Fibroblast of skin of right quadriceps (primary cell): Measurements from ENCODE around the gene SNX25.
A peak's percentile ranks its signal among the peaks of the same experiment; 100 is the strongest.
"Not testable (repeated sequence)": the region's sequence is repeated elsewhere in the genome, so short reads cannot be mapped to it uniquely, and the experiment has no call there.

Experiments used
- DNase-seq: peaks from one replicate; pipeline ENCODE4 v3.0.0-alpha.2; 2013

Gene SNX25

DNA sequence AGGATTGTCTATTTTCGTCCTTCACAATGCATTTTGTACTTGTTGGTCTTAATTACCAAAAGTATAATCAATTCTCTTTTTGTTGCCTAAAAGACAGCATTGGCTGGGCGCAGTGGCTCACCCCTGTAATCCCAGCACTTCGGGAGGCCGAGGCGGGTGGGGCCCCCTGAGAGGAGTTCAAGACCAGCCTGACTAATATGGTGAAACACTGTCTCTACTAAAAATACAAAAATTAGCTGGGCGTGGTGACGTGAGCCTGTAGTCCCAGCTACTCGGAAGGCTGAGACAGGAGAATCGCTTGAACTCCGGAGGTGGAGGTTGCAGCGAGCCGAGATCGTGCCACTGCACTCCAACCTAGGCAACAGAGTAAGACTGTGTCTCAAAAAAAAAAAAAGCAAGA lies 4.3 kb upstream of the SNX25 start:
- not testable (repeated sequence) for DNase-seq

- DNase-seq, result no peak
Observed at GRCh38 chr4:185205697-185206342, 3.6 kb upstream of the SNX25 start.

DNA sequence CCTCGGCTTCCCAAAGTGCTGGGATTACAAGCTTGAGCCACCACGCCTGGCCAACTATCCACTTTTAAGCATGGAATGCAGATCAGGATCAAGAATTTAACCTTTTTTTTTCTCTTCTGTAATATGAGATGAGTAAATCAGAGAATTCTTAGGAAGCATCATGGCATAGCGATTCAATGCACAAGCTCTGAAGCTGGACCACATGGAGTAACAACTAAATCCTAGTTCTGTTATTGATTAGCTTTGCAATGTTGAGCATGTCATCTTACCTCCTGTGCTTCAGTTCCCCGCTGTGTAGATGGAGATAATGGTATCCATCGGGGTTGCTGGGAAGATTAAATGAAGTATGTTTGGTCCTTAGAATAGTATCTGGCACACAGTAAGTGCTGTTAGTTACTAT lies 1.9 kb upstream of the SNX25 start:
- DNase-seq, result no peak

DNA sequence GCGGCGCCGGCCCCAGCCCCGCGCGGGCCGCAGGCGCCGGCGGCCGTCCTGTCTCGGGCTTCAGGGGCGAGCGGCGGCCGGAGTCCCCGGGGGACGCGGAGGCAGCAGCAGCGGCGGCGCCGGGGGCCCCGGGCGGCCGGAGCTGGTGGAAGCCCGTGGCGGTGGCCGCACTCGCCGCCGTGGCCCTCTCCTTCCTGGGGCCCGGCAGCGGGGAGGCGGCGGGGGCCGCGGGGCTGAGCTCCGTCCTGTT lies 379 bp downstream of the SNX25 start:
- DNase-seq, result not testable (repeated sequence)

DNA sequence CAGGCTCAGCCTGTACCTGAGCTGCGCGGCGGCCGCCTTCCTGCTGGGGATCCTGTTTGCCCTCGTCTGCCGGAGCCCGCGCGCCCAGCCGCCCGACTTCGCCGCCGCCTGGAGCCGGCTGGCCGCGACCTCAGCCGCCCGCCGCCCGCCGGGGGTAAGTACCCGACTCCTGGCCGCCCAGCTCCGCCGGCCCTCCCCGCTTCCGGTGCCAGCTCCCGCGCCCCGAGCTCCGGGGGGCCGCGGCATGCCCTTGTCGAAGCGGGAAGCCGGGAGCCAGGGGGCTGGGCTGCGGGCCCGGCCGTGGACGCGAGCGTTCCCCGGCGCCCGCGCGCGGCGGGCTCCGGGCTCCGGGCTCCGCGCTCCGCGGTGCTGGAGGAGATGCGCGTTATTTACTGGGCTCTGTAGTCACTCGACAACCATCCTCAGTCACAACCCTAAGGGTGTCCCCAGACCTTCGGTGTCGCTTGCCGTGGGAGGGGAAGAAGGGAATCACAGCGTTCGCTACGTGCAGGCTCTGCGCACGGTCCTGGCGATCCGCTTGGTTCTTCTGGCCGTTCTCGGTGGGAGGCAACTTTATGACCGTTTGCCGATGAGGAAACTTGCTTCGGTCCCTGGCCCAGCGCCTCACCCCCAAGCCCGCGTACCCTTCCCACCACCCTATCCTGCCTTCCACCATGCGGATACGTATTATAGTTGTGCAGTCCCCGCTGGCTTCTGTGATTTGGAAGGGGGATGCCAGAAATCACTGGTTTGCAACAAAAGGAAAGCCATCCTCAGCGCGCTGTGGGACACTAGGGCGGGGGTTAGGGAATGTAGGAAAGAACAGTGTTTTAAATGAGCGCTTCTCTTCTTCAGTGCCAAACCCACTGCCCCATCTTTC lies 944 bp downstream of the SNX25 start:
- peak; percentile 40 for DNase-seq

DNA sequence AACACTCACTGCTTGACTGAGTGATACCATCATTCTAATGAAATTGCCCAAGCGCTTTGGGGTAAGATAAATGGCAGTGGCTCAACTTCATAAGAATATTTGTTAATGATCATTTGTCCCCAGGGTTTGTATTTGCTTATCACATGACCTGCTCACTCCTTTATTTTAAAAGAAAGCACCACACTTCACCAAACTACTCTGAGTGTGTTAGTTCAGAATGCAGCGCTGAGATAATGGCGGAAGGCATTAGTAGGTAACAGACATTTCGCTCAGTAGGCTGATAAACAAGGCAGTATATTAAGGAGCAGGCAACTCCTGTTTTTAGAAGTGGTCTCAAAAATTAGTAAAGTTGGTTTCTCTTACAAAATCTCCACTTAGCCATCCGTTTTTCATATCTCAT lies 1.6 kb downstream of the SNX25 start:
- no peak for DNase-seq

GRCh38 chr4:185211641-185212040 lies 2.2 kb downstream of the SNX25 start:
- no peak for DNase-seq

GRCh38 chr4:185212581-185212980 lies 3.2 kb downstream of the SNX25 start:
- no peak for DNase-seq

DNA sequence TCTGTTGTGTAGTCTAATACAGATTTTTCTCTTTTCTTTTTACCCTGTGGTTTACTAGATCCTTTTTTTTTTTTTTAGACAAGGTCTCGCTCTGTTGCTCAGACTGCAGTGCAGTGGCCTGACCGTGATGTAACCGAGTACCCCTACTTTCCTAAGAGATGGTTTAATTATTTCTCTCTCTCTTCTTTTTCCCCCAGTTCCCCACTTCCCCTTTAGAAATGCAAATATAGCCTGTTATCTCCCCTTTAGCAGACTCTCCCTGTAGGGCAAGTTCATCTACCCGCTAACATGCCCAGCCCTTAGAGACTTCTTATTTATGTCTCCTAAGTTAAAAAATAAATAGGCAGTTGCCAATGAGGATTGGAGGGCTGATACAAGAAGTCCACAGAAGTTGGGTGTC lies 4.5 kb downstream of the SNX25 start:
- DNase-seq, result no peak

GRCh38 chr4:185215261-185215660 lies 5.9 kb downstream of the SNX25 start:
- DNase-seq, result no peak

GRCh38 chr4:185217408-185217975 lies 8.1 kb downstream of the SNX25 start:
- DNase-seq, result no peak

- DNase-seq, result no peak
Observed at GRCh38 chr4:185218312-185218711, 8.9 kb downstream of the SNX25 start.

GRCh38 chr4:185219551-185220344 lies 10.3 kb downstream of the SNX25 start:
- DNase-seq, result peak; percentile 84

DNA sequence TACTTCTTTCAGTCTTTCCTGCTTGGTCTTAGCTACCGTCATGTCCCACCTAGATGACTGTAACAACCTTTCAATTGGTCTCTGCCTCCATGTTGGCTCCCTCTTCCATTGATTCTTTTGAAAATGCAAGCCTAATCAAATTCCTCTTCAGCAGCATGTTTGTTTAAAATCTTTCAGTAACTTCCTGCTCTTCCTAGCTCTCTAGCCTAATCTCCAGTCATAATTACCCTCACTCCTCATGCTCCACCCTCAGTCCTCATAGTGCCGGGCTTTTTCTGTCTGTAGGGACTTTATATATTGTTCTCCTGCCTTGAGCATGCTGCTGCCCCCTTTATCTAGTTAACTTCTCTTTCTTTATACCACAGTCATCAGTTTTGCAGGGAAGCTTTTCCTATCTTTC lies 12.1 kb downstream of the SNX25 start:
- DNase-seq, result no peak

GRCh38 chr4:185221912-185222311 lies 12.5 kb downstream of the SNX25 start:
- DNase-seq, result no peak

DNA sequence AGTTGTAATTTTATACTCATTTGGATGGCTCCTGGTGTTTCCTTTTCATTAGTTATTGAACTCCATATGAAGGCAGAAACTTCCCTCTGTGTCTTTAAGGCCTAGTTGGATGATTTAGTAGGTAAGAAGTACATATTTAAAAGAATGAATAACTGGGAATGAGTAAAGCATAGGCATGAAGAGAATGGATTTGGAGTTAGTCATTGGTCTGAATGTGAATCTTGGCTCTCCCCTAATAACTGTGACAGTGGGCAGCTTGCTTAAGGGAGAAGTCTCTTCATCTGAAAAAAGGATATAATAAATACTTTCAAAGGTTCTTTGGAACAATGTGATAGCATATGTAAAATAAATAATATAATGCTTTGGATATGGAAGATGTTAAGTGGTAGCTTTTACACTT lies 13.2 kb downstream of the SNX25 start:
- DNase-seq, result peak; percentile 67

GRCh38 chr4:185224597-185224996 lies 15.2 kb downstream of the SNX25 start:
- no peak for DNase-seq

GRCh38 chr4:185225940-185226339 lies 16.5 kb downstream of the SNX25 start:
- DNase-seq, result no peak

GRCh38 chr4:185227131-185227551 lies 17.7 kb downstream of the SNX25 start:
- no peak for DNase-seq

DNA sequence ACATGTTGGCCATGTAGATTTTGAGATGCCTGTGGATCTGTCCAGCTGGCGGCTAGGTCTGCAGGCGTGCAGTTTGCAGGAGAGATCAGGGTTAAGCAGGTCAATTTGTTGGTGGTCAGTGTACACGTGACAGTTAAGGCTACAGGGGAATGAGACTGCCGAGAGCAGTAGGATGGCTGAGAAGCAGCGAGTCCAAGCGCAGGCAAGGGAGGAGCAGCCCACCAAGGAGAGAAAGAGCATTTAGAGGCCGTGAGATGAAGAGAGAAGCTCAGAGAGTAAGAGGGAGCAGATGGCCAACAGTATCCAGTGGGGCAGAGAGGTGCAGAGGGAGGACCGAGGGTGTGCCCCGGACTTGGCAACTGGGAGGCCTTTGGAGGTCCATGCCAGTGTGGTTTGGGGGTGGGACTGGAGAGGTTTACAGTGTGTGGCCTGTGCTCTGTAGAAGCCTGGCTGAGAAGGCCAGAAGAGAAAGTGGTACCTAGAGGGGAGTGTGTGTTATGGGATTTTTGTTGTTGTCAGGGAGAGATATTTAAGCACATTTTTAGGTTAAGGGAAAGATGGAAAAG lies 18.4 kb downstream of the SNX25 start:
- DNase-seq, result no peak

DNA sequence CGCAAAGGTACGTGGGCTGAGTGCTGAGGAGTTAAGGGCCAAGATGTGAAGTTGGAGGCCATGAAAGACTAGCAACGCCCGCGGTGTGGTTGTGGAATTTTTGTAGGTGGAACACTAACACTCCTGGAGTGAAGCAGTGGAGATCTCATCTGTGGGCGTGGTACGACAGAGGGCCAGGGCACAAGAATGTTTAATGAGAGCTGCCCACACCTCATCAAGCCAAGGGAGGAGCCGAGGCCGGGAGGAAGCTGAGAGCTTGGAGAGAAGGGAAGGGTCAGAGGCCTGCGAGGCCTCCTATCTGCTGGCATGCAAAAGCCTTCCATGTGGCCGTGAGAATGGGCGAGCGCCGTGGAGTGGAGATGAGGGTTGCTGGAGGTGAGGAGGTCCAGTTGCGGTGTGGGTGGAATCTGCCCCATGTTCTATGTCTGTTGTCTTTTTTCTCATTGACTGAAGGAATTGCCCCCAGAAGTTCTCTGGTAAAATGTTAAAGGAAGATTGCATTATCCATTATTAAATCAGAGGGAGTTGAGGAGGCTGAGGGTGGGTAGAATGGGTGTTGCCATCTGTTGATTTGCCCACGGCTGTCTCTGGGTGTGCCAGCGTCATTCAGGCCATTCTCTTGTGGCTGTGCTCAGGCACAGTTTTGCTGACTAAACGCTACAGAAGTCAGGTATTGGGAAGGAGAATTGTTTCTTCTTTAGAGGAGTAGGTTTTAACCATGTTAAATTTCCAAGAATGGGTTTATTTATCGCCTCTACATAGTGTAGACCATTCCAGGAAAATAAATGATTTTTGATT lies 19.8 kb downstream of the SNX25 start:
- DNase-seq, result no peak

GRCh38 chr4:185232370-185232769 lies 23.0 kb downstream of the SNX25 start:
- DNase-seq, result peak; percentile 55
